ENCODE data around the gene ARAF. TPM values are rescaled to one million over a fixed set of nuclear protein-coding genes. Genes with fewer than 3 reads are reported as not detected.

Gene ARAF
- 43.1 to 63.6 TPM (median 56.2 TPM) in 5 replicates for total RNA-seq (2022; extraction: Qiagen RNA extraction; ENCODE audit: low read depth)

DNA sequence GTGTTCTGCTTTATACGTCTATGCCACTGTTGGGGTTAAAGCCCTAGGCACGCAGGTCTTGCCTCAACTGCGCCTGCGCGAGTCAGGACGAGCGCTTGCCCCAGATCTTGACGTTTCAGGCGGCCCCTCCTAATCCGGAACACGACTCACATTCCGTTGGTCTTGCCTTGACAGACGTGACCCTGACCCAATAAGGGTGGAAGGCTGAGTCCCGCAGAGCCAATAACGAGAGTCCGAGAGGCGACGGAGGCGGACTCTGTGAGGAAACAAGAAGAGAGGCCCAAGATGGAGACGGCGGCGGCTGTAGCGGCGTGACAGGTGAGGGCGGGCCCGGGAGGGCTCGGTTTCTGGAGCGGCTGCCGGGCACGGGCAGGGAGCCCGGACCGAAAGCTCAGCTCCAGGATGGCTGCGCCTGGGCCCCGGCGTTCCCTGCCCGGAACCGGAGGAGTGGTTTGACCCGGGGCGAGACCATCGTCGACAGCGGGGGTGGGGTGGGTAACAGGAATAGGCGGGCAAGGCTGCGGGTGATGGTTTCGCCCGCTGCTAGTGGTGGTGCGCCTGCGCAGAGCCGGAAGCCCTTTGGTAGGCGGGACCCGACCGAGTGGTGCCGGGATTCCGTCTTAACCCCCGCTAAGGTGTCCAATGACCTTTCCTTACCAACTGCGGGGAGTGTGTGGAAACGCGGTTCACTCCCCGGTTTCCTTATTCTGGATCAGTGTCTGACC, at the start of gene ARAF:
ARAF (plus strand) TSS at position 272 of the 725 bp plus-strand sequence. CDS start 1,763 bp downstream, outside the sequence.

DNA sequence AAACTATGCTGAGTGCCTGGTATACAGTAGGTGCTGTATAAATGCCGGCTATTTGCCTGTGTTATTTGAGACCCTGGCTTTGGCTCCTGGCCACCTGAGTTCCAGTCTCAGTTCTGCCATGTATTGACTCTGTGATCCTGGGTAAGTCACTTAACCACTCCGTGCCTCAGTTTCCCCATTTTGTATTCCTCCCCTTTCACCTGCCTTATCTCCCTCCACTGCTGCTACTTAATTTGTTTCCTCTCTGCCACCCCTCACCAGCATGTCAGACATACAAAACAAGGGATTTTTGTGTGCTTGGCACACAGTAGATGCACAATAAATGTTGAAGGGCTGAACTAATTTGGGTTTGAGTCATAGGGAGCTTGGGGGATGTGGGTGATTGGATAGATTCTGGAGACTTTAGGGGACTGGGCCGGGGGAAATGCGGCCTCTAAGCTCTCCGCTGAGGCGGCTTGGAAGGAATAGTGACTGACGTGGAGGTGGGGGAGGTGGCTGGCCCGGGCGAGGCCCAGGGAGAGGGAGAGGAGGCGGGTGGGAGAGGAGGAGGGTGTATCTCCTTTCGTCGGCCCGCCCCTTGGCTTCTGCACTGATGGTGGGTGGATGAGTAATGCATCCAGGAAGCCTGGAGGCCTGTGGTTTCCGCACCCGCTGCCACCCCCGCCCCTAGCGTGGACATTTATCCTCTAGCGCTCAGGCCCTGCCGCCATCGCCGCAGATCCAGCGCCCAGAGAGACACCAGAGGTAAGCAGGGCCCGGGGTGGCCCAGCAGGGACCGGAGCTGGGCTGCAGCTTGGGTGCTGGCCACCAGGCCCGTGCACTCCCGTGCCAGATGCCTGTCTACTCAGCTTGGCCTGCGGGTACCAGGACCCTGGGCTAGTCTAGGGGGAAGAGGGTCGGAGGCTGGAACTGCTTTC, 21.0 kb downstream of the ARAF start, which contains the start of gene TIMP1:
TIMP1 (plus strand) TSS at position 706 of the 917 bp plus-strand sequence. CDS start 980 bp downstream, outside the sequence.

DNA sequence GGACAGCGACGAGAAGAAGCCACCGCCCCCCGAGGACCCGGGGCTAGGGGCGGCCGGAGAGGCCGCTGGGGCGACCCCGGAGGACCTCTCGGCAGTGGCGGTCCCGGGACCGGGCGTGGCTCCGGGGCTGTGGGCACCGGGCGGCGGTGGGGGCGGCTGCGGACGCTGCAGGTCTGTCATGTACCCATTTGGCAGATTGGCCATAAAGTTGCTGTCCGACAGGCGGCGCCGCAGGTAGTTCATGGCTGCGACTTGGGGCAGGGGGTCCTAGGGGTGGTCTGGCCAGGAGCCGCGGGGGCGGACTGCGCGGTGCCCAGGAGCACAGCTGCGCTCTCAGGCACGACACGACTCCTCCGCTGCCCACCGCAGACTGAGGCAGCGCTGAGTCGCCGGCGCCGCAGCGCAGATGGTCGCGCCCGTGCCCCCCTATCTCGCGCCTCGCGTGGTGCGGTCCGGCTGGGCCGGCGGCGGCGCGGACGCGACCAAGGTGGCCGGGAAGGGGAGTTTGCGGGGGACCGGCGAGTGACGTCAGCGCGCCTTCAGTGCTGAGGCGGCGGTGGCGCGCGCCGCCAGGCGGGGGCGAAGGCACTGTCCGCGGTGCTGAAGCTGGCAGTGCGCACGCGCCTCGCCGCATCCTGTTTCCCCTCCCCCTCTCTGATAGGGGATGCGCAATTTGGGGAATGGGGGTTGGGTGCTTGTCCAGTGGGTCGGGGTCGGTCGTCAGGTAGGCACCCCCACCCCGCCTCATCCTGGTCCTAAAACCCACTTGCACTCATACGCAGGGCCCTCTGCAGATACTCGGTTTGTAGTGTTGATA, 58.7 kb downstream of the ARAF start, which contains the start of gene SYN1:
SYN1 (minus strand) TSS at position 372 of the 817 bp plus-strand sequence; CDS start at position 243, 129 bp downstream.

Other genes with a start within 250 kb of the ARAF start
- gene ZNF157, start 190.6 kb upstream of the ARAF start, total RNA-seq (2022; extraction: Qiagen RNA extraction; ENCODE audit: low read depth): not detected in 5 replicates
- 3.5 to 4.7 TPM (median 3.7 TPM) in 5 replicates for gene ZNF41, start 78.0 kb upstream of the ARAF start, total RNA-seq (2022; extraction: Qiagen RNA extraction; ENCODE audit: low read depth)
- 237 to 302 TPM (median 269 TPM) in 5 replicates for gene TIMP1, start 21.2 kb downstream of the ARAF start, total RNA-seq (2022; extraction: Qiagen RNA extraction; ENCODE audit: low read depth)
- 0.11 to 0.31 TPM (median 0.21 TPM) in 5 replicates for gene SYN1, start 58.7 kb downstream of the ARAF start, total RNA-seq (2022; extraction: Qiagen RNA extraction; ENCODE audit: low read depth)
- gene CFP, start 68.7 kb downstream of the ARAF start, total RNA-seq (2022; extraction: Qiagen RNA extraction; ENCODE audit: low read depth): 0.35 to 0.88 TPM (median 0.58 TPM) in 5 replicates
- gene ELK1, start 89.4 kb downstream of the ARAF start, total RNA-seq (2022; extraction: Qiagen RNA extraction; ENCODE audit: low read depth): 31.0 to 37.7 TPM (median 37.0 TPM) in 5 replicates
- gene UXT, start 98.0 kb downstream of the ARAF start, total RNA-seq (2022; extraction: Qiagen RNA extraction; ENCODE audit: low read depth): 165 to 211 TPM (median 176 TPM) in 5 replicates